ENCODE data around the gene GTPBP8. TPM values are rescaled to one million over a fixed set of nuclear protein-coding genes. Genes with fewer than 3 reads are reported as not detected.

The GTPBP8 gene
- total RNA-seq, 1 experiment from 2014 or later = 16.4 TPM

DNA sequence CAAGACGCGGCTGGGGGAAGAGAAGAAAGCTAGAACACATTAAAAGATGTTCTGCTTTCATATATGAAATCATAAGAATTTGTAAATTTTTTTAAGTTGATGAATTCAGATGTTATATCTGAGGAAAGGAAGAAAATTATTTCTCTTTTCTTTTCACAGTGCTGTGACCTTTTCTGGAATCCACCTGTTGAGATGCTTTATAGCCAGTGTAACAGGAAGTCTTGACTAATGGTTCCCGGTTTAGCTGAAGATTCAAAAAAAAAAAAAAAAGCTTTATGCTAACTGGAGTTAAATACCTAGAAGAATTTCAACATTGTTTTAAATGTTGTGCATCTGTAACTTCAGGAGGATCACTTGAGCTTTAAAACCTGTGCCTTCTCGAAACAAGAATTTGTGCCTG is 9.9 kb downstream of the GTPBP8 start:
- H3K27me3 ChIP-seq (ENCODE audit: insufficient read depth, low read length) = no peaks in the 10 kb centered on the region
- H3K4me3 ChIP-seq (replicated peaks in 1 of 2; ENCODE audit: low read depth in 1 of 2, low read length in 2 of 2) = no peak overlapping the region
- BruUV-seq (replicated peaks) = no TSS peak
- no peak overlapping the region for H2AFZ ChIP-seq (ENCODE audit: low read depth, low read length, poor library complexity, severe bottlenecking)
- intact Hi-C loops (cut with micrococcal nuclease) = no loop called here
- no peaks in the 10 kb centered on the region for H3K9me2 ChIP-seq (ENCODE audit: insufficient read depth)
- H3K4me1 ChIP-seq (ENCODE audit: control insufficient read depth in 1 of 2, insufficient read depth in 2 of 2, low read length in 2 of 2) = no peaks in the 10 kb centered on the region
- POLR2A ChIA-PET = no interaction called here
- ATAC-seq (no peak), DNase-seq (ENCODE audit: low read depth, low spot score) (no peak)
- no peak overlapping the region for H3K9ac ChIP-seq (ENCODE audit: low read length)
- H3K27ac ChIP-seq (ENCODE audit: low read depth, low read length) = no peak overlapping the region
- no peaks in the 10 kb centered on the region for H4K20me1 ChIP-seq (ENCODE audit: insufficient read depth)
- no peak overlapping the region for H3K4me2 ChIP-seq (ENCODE audit: low read length)
- H3K79me2 ChIP-seq (ENCODE audit: insufficient read depth, low read length) = peaks cover 4% of the 10 kb centered on the region; the same call in 1 of the 2 replicates
- RAD21 ChIA-PET (ENCODE audit: low non-redundant PET in 1 of 2, low total read pairs in 2 of 2, uncharacterized antibody in 2 of 2, unreplicated experiment in 2 of 2) = no interaction called here
- H3K36me3 ChIP-seq (ENCODE audit: control insufficient read depth in 1 of 2, insufficient read depth in 2 of 2, low read length in 2 of 2) = peaks cover 24 to 27% of the 10 kb centered on the region in 2 experiments
- no peaks in the 10 kb centered on the region for H3K9me3 ChIP-seq (ENCODE audit: control insufficient read depth in 1 of 2, insufficient read depth in 1 of 2, low read depth in 1 of 2, low read length in 2 of 2)
- TF ChIP-seq POLR2A (IDR thresholded peaks at IDR 0.05; ENCODE audit: borderline replicate concordance, extremely low read depth, insufficient read depth, insufficient read length) = no peak
- TF ChIP-seq TCF7L2 (IDR thresholded peaks at IDR 0.05; ENCODE audit: borderline replicate concordance, extremely low read depth, insufficient read depth, insufficient read length) = no peak
- TF ChIP-seq RAD21 (IDR thresholded peaks at IDR 0.05; ENCODE audit: low read depth) = no peak
- TF ChIP-seq ZNF274 (IDR thresholded peaks at IDR 0.05; ENCODE audit: low read depth, low read length) = no peak
- TF ChIP-seq SRF (IDR thresholded peaks at IDR 0.05; ENCODE audit: low read depth) = no peak
- TF ChIP-seq, protein P1, sequence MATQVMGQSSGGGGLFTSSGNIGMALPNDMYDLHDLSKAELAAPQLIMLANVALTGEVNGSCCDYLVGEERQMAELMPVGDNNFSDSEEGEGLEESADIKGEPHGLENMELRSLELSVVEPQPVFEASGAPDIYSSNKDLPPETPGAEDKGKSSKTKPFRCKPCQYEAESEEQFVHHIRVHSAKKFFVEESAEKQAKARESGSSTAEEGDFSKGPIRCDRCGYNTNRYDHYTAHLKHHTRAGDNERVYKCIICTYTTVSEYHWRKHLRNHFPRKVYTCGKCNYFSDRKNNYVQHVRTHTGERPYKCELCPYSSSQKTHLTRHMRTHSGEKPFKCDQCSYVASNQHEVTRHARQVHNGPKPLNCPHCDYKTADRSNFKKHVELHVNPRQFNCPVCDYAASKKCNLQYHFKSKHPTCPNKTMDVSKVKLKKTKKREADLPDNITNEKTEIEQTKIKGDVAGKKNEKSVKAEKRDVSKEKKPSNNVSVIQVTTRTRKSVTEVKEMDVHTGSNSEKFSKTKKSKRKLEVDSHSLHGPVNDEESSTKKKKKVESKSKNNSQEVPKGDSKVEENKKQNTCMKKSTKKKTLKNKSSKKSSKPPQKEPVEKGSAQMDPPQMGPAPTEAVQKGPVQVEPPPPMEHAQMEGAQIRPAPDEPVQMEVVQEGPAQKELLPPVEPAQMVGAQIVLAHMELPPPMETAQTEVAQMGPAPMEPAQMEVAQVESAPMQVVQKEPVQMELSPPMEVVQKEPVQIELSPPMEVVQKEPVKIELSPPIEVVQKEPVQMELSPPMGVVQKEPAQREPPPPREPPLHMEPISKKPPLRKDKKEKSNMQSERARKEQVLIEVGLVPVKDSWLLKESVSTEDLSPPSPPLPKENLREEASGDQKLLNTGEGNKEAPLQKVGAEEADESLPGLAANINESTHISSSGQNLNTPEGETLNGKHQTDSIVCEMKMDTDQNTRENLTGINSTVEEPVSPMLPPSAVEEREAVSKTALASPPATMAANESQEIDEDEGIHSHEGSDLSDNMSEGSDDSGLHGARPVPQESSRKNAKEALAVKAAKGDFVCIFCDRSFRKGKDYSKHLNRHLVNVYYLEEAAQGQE (IDR thresholded peaks at IDR 0.05; ENCODE audit: low read depth) = no peak
- TF ChIP-seq SP1 (IDR thresholded peaks at IDR 0.05; ENCODE audit: low read depth) = no peak
- TF ChIP-seq, protein P2, sequence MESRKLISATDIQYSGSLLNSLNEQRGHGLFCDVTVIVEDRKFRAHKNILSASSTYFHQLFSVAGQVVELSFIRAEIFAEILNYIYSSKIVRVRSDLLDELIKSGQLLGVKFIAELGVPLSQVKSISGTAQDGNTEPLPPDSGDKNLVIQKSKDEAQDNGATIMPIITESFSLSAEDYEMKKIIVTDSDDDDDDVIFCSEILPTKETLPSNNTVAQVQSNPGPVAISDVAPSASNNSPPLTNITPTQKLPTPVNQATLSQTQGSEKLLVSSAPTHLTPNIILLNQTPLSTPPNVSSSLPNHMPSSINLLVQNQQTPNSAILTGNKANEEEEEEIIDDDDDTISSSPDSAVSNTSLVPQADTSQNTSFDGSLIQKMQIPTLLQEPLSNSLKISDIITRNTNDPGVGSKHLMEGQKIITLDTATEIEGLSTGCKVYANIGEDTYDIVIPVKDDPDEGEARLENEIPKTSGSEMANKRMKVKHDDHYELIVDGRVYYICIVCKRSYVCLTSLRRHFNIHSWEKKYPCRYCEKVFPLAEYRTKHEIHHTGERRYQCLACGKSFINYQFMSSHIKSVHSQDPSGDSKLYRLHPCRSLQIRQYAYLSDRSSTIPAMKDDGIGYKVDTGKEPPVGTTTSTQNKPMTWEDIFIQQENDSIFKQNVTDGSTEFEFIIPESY (IDR thresholded peaks at IDR 0.05; ENCODE audit: extremely low read depth, insufficient replicate concordance, low read length) = no peak
- TF ChIP-seq EGR1 (IDR thresholded peaks at IDR 0.05; ENCODE audit: low read depth) = no peak
- CTCF ChIA-PET = interaction anchor here (1.7 kb wide), 1 partner anchor 21 kb away, joined by 5 read pairs; no protein-coding TSS in a partner anchor

All from HCT116 (cell line).